HG02623 (cell line): ENCODE results near the gene DNM3.

ENCODE experiments used
- ATAC-seq: cut with Tn5 transposase; IDR thresholded peaks from one replicate; pipeline ENCODE4 v1.9.1; 2021; ENCODE audit warnings: moderate library complexity; ENCODE audit not compliant: unreplicated experiment

DNM3 gene

DNA sequence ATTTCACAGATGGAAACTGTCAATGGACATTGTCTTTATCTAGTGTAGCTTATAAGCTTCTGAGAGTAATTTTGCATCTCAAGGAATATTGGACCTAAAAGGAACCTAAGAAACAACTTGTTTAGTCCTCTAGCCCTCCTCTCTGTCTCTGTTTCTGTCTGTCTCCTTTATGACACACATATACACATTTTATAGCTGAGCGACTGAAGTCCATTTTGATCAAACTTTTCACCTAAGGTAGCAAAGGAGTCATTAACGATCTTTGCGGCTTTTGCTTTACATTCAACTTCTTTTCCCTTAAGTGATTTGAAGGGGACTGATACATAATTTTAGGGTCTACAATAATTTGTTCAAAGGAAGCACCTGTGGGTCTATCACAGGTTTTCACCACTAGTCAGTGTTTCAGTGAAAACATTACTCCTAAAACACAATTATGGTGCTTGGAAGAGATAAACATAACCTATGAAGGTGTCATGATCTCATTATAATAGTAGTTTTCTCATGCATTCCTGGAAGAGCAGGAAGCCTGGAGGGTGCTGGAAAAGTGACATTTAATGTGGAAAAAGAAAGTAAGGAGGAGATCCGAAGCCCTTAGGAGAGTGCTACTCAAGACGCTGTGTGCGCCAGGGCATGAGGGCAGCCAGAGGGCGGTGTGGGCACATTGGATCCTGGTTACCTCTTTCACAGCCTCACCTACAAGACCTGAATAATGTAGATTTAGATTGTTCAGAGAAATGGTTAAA lies 248.6 kb downstream of the DNM3 start:
- no peak for ATAC-seq

DNA sequence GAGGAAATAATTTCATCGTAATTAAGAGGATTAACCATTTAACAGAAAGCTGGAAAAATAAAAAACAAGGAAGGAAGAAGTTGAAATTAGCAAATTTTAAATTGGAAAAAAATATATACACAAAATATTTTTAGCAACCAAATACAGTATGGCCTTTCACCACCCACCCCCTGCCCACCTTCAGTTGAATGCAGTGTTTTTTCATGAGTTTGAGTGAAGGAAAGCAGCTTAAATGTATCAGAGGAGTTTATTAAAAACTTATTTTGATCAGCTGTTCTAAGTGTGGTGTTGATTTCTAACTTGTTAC lies 249.2 kb downstream of the DNM3 start:
- no peak for ATAC-seq

DNA sequence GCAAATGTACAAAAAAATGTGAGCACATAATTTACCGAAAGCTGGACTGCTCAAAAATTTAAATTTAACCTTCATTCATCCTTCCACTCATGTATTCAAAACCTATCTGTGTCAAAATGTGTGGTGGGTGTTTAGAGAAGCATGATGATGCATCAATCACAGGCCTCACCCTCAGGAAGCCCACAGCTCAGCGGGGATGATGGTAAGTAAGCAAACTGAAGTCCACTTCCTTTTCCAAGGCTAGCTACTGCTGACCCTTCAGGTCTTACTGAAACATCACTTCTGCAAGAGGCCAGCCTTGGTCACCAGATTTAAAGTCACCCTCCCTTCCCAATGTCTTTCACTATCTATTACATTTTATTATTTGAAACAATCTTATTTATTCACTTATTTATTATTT lies 254.5 kb downstream of the DNM3 start:
- ATAC-seq, result no peak

DNA sequence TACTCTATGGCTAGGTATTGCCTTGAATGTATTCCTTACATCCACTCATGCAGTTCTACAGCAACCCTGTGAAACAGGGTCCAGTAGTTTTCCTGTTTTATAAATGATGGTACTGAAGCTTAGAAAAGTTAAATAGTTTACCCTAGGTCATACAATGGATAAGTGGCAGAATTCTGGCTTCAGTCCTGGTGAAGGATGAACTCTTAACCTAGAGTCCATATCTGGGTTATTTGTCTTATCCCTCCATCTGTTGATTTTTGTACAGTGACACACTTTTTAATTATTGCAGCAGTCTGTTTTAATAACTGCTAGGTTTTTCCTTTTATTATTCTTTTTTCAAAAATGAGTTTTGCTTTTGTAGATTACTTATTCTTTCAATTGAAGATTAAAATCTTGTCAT lies 263.9 kb downstream of the DNM3 start:
- no peak for ATAC-seq

DNA sequence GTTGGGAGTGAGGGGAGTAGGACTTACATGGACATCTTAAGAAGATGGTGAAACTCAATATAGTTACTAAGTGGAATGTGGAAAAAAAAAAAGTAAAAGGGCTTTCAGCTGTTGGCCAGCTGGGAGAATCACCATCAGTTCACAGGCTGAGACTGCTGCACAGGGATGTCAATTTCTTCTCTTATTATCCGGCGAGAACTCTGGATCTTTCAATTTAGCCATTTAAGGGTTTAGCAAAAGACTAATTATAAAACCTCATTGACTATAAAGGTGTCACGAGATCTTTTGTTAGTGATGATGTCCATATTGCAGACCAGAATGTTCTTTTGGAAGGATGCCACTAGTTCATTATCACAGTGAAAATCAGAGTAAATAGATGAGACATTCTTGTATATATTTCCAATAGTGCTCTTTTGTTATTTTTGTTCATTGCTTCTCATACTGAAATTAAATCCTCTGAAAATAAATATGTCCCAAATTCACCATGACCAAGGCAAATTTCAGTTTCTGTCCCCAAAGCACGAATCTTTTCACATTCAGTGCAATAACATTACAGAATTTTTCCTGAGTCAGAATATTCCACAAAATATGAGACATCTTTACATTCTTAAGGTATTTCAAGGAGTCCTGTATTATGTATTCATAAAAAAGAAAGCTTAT lies 266.1 kb downstream of the DNM3 start:
- no peak for ATAC-seq

DNA sequence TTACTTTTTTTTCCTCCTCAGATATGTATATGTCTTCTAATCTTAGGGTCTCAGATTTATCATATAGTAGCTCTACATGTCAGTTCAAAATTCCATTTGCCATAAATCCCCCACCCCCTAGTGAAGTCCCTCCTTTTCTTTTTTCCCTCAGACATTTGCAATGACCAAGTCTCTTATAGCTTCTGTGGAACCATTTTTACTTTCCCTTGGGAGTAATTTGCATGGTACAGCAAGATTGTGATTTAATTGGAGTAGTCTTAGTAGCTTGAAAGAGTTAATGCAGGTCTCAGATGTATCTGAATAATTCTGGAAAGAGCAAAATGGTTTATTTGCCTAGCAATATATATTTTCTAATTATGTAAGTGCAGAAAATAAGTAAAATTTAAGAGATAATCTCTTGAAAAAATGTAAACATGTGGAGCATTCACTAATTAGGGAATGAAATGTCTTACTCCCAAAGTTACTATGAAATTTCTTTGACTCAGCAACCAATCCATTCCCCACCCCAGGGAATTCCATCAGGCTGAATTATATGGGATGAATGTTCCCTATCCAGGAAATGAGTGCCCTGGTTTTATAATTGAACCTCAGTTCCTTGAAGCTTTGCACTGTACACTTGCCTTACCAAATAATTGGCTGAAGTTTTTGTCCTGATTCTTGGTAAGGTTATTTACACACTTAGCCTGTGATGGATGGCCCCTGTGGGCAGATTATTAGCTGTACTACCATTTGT lies 267.0 kb downstream of the DNM3 start:
- no peak for ATAC-seq

DNA sequence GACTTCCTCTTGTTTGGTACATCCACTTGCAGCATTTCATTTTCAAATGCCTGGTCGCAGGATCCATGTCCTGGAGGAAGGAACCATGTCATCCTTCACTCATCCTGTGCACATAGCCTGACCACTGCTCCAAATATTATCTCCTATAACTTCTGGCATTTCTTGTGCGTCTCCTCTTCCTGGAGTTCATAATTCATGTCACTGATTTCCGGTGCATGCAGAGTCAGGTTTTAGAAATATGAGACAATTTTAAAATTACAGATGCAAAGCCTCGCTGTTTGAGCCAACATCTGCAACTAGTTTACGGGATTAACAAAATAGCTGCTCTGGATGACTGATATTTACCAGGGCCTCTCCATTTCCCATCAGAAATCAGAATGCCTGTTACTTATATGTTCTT lies 268.1 kb downstream of the DNM3 start:
- no peak for ATAC-seq

DNA sequence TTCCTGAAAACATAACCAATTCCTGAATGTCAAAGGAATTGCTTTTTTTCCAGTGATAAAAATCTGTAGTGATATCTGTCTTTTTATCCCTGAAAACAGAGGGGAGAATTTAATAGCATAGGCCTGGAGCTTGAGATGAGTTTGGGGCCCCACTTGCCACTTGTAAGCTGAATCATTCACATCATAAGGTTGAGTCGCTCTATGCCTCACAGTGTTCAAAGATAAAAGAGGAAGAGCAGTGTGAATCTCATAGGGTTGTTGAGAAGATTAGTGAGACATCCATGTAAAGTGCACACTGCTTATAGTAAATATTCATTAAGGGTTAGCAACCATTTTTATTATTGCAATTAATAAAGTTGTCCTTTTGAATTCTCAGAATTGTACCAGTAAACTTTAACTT lies 271.3 kb downstream of the DNM3 start:
- no peak for ATAC-seq

DNA sequence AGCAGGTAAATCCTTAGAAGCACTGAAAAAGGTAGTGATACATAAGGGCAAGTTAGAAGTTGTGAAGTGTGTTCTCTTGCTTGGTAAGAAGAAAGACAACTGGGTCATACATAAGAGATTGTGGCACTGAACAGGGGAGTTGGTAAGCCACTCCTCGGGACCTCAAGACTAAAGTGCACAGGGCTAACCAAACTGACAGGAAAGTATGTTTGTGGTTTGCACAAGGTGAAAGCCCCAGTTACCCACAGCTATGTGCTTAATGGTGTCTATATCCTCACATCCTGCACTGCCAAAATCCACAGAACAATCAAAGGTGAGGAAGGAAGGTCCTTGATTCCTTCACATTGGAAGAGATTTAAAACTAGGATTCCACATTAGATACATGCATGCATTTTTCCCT lies 276.5 kb downstream of the DNM3 start:
- ATAC-seq, result peak; percentile 70

DNA sequence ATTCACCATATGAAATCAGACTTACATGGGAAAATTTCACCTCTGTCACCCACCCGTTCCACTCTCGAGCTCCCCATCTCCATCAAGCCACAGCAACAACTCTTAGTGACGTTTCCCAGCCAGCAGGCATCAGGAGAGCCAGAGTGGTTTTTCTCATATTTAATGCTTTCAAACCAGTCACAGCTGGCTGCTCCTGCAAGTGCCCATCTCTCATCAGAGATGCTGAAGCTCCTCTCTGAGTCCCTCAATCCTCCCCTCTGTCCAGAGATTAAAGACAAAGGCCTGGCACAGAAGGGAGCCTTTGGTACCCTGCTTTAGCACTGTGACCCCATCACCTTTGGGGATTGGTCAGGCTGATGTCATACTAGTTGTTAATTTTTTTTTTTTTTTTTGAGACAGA lies 277.3 kb downstream of the DNM3 start:
- ATAC-seq, result no peak

DNA sequence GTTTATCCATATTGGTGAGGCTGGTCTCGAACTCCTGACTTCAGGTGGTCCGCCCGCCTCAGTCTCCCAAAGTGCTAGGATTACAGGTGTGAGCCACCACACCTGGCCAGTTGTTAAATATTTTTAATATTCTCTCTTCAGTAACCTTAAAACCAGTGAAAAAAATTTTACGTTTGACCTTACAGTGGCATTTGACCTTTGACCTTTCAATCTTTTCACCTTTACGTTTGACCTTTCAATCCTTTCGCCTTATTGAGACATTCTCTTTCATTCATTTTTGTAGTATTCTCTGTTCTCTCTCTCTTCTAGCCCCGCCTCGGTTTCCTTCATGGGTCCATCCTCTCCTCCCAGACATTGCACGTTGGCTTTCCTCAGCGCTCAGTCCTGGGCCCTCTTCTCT lies 277.9 kb downstream of the DNM3 start:
- no peak for ATAC-seq

DNA sequence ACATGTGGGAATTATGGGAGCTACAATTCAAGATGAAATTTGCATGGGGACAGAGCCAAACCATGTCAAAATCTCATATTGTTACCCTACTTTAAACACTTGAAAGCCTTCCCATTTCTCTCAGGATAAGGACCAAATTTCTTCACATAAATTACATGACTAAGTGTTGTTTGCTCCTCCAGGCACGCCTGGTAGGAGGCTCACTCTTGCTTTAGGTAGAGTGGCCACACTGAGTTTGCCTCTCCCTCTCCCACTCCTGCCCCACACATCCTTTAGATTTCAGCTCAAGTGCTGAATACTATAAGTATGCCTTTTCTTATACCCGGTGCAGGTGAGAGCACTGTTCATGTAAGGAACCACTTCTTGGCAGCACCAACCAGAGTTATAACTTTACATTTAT lies 279.1 kb downstream of the DNM3 start:
- no peak for ATAC-seq

DNA sequence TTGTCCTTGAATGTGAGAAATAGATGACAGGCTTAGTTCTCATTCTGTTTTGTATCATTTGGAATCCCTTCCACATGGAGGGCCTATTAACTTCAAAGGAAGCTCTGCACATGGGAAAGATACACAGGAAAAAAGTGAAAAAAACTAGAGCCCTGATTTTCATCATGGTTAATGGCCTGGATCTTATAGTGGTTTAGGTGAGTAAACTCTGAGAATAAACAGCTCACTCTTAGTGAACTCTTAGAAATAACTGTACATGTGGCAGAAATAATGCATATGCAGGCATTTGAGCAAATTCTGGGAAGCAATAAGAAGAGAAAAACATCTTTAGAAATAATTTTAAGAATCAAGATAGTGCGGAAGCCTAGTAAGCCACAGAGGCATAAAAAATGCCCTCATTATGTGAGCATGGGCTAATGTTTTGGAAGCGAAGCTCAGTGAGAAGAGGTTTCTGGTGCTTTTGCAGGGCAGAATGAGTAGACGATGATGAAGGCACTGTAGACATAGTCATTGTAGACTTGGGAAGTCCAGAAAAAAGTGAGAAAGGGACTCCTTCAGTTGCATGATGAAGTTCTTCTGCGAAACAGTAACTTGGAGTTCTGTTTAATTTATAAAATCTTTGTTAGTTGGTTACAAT lies 279.9 kb downstream of the DNM3 start:
- no peak for ATAC-seq

DNA sequence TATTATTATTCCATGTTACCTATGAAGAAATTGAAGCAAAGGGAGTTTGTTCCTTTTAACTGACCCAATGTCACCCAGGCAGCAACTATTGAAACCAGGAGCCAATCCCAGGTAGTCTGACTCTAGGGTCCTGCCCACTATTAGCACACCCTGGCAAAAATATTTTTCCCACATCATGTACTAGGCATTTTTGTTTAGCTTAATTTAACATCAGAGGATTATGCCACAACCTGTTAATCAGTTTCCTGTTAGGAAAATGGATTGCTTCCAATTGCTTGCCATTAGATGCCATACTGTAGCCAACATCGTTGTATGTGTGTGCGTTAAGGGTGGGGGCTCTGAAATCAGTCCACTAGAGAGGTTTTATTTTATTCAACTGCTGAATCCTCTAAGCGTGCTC lies 281.1 kb downstream of the DNM3 start:
- no peak for ATAC-seq

DNA sequence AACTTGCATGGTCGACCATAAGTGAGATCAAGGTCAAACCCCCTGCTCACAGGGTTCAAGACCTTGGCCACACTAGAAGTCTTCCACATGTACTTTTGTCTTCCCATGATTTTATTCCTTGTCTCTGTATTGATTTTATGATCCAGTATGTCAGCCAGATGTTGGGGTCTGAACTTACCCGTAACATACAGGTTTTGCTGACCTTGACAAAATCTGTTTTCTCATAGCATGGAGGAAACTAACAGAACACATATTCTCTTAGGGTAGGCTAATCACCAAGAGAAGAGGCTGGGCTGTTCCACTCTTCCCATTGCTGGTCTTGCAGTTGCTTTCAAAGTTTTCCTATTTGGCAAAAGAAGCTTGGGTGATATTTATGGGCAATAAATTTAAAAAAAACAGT lies 284.0 kb downstream of the DNM3 start:
- ATAC-seq, result no peak

DNA sequence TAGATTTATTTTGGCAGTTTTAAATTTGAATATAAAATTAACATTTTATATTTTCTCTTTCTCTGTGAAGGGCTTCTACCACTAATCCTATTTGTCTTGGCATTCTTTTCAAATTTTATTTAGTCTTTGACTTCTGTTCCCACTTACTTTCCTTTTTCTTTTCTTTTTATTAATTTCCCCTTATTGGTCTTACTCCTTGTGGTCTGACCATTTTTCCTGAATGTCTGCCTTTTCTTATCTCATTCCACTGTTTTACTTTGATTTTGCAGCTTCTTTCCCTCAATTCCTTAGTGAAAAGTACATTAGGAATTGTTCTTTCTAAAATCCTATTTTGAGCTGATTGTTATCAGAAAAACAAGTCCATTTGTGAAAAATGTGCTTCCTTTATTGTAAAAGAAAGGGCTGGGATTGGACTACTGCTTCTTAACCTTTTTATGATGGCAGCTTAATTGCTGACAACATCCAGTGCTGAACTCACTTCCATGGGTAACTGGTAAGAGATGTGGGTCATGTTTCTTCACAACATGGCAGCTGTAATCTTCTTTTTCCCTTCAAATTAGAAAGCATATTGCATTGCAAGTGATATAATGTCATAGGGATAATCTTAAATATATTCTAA lies 284.6 kb downstream of the DNM3 start:
- ATAC-seq, result no peak

DNA sequence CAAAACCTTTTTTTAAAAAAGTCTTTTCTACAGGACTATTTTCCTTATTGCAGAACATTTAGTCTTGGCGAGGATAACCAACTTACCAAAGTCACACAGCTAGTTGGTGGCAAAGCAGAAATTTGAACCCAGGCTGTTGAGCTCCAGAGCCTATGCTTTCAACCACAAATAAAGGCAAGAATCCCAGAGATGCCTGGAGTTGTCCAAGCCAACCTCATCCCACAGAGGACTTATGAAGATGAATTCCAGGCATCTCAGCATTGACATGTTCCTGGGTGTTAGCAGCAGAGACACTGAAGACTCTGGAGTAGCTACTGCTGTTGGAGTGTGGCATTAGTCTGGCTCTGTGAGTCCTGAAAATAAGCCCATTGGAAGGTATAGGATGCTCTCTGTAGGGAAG lies 291.5 kb downstream of the DNM3 start:
- ATAC-seq, result no peak

DNA sequence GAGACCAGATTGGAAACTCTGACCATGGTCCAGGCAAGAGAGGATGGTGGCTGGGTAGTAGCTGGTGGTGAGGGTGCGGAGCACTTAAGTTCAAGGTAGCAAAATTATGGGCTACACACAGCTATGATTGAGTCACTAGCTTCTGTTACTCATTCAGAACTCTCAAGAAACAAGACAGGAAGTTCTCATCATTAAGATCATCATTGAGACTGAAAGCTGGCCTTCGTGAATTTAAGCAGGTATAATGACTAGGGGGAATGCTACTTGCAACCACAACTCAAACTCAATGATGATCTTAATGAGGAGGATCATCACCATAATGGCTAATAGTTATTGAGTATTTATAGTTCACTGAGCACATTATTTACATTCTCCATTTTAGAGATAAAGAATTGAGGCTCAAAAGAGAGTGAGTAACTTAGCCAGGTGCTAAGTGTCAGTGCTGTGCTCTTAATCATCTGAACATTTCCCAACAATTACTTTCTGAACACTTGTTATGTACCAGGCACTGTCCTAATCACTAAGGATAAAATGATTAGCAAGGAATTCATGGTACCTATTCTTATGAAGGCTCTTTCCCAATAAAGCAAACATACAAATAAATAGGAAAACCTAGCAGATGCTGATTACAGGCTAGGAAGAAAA lies 292.9 kb downstream of the DNM3 start:
- no peak for ATAC-seq

DNA sequence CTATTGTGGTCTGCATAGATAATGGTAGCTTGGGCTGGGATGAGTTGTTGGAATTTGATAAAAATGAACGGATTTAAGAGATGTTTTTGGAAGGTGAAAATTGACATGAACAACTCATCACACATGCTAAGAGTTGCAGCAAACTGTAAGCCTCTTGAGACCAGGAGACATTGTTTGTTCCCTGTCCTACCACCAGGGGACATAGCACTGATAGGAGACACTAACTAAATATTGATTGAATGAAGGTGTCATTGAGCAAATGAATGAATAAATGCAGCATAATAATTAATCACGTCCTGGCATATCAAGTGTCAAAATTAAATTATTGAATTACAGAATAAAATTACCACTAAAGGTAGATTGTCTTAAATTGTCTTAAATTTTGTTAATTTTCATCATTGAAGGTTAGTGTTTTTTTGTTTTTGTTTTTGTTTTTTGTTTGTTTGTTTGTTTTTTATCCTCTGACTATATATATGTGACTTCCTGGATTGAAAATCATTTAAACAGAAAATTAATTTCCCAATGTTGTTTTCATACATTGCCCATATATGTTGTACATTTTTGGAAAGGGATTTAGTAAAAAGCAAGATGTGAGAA lies 293.9 kb downstream of the DNM3 start:
- ATAC-seq, result no peak

DNA sequence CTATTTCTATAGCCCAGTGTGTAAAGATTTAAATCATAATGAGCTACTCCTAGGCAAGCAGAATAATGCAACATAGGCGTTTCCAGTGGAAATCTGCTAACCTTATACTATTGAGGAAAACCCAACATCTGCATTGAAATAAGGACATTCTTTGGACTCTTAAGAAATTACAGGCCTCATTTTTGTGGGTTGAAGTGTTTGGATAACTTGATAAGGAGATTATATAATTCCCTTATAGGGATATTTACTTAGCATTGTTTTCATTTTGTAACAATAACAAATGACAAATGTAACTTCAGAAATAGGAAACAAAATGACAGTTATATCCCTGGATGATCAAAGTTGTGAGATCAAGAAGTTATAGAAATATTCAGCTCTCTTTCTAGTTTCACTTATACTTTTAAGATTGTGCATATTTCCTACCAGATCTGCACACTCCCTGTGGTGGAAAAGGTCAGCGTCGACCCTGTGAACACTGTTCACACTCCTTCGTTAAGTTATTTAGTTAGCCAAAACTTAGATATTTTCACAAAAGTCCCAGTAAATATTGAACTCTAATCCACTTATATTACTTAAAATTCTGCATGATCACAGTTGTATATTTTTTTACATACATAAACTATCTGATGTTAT lies 294.8 kb downstream of the DNM3 start:
- no peak for ATAC-seq
